ENCODE measurements around the gene PRDM16.

Gene PRDM16

DNA sequence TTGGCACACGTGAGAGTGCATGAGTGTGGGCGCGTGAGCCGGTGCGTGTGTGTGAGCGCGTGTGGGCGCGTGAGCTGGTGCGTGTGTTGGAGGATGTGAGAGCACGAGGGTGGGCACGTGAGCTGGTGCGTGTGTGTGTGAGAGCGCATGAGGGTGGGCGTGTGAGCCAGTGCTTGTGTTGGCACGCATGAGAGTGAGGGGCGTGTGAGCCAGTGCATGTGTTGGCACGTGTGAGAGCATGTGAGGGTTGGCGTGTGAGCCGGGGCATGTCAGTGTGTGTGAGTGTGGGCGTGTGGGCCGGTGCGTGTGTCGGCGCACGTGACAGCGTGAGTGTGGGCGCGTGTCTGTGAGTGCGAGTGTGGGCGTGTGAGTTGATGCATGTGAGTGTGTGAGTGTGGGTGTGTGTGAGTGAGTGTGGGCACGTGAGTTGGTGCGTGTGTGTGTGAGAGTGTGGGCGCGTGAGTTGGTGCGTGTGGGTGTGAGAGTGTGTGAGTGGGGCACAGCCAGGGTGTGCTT is 339.8 kb downstream of the PRDM16 start:
- Histone ChIP-seq H3K36me3 (ENCODE audit: insufficient read depth, low read length) (no peaks in the 10 kb centered on the region), H3K27me3 (ENCODE audit: insufficient read depth, low read length) (peaks cover 37% of the 10 kb centered on the region), H3K4me1 (ENCODE audit: insufficient read depth, low read length) (no peaks in the 10 kb centered on the region), H2AFZ (ENCODE audit: low read depth, low read length) (no peak overlapping the region), H3K4me3 (ENCODE audit: low read length) (no peak overlapping the region), H3K9me3 (ENCODE audit: low read length) (no peaks in the 10 kb centered on the region)

GRCh38 chr1:3409366-3410141 is 340.6 kb downstream of the PRDM16 start:
- Histone ChIP-seq H3K4me3 (ENCODE audit: low read length) (no peak overlapping the region), H3K36me3 (ENCODE audit: insufficient read depth, low read length) (no peaks in the 10 kb centered on the region), H2AFZ (ENCODE audit: low read depth, low read length) (no peak overlapping the region), H3K4me1 (ENCODE audit: insufficient read depth, low read length) (no peaks in the 10 kb centered on the region), H3K27me3 (ENCODE audit: insufficient read depth, low read length) (peaks cover 30% of the 10 kb centered on the region), H3K9me3 (ENCODE audit: low read length) (no peaks in the 10 kb centered on the region)

DNA sequence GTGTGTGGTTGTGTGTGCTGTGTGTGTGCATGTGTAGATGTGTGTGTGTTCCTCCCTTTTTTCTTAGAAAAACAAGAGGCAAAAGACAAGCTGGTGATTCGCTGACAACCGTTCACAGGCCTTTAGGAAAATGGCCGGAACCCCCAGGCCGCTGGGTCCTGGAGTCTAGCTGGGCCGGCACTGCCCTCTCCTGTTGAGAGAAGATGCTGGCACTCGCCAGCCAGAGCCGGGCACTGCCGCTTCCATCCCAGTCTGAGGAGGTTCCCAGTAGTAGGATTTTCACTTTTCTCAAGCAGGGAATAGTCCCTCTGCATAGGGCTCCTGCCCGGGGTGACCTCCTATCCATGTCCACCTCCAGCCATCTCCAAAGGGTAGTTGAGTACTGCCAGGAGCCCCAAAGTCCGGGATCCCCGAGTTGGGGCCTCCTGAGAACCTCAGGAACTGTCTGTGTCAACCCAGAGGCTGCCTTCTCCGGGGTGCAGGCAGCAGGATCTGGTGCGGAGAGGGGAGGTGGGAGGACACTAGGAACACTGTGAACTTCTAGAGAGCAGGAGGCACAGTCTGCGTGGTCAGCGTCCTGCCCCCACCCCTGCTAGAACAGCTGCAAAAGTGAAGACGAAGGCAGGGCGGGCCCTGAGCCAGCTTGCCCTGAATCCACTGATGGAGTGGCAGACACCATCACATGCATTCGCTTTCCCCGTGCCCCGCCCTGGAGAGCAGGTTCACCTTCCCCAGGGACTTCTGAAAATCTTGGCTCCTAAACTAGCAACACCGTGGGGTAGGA is 341.3 kb downstream of the PRDM16 start:
- Histone ChIP-seq H3K27me3 (ENCODE audit: insufficient read depth, low read length) (peaks cover 26% of the 10 kb centered on the region), H2AFZ (ENCODE audit: low read depth, low read length) (no peak overlapping the region), H3K4me1 (ENCODE audit: insufficient read depth, low read length) (no peaks in the 10 kb centered on the region)

GRCh38 chr1:3411806-3412205 is 342.8 kb downstream of the PRDM16 start:
- peaks cover 18% of the 10 kb centered on the region for H3K27me3 ChIP-seq (ENCODE audit: insufficient read depth, low read length)
- H3K9me3 ChIP-seq (ENCODE audit: low read length): peaks cover 3% of the 10 kb centered on the region
- H3K36me3 ChIP-seq (ENCODE audit: insufficient read depth, low read length): no peaks in the 10 kb centered on the region
- H3K4me3 ChIP-seq (ENCODE audit: low read length): no peak overlapping the region
- no peak overlapping the region for H2AFZ ChIP-seq (ENCODE audit: low read depth, low read length)
- no peaks in the 10 kb centered on the region for H3K4me1 ChIP-seq (ENCODE audit: insufficient read depth, low read length)

More for the DNA sequence above, 341.3 kb downstream of the PRDM16 start:
- Histone ChIP-seq H3K4me3 (ENCODE audit: low read length) (no peak overlapping the region), H3K36me3 (ENCODE audit: insufficient read depth, low read length) (no peaks in the 10 kb centered on the region), H3K9me3 (ENCODE audit: low read length) (no peaks in the 10 kb centered on the region)

- H3K4me1 ChIP-seq (ENCODE audit: insufficient read depth, low read length): no peaks in the 10 kb centered on the region
- H3K4me3 ChIP-seq (ENCODE audit: low read length): no peak overlapping the region
- H3K9me3 ChIP-seq (ENCODE audit: low read length): peaks cover 5% of the 10 kb centered on the region
- peaks cover 18% of the 10 kb centered on the region for H3K27me3 ChIP-seq (ENCODE audit: insufficient read depth, low read length)
- H3K36me3 ChIP-seq (ENCODE audit: insufficient read depth, low read length): no peaks in the 10 kb centered on the region
- no peak overlapping the region for H2AFZ ChIP-seq (ENCODE audit: low read depth, low read length)
Observed at GRCh38 chr1:3412376-3412775, 343.4 kb downstream of the PRDM16 start.

DNA sequence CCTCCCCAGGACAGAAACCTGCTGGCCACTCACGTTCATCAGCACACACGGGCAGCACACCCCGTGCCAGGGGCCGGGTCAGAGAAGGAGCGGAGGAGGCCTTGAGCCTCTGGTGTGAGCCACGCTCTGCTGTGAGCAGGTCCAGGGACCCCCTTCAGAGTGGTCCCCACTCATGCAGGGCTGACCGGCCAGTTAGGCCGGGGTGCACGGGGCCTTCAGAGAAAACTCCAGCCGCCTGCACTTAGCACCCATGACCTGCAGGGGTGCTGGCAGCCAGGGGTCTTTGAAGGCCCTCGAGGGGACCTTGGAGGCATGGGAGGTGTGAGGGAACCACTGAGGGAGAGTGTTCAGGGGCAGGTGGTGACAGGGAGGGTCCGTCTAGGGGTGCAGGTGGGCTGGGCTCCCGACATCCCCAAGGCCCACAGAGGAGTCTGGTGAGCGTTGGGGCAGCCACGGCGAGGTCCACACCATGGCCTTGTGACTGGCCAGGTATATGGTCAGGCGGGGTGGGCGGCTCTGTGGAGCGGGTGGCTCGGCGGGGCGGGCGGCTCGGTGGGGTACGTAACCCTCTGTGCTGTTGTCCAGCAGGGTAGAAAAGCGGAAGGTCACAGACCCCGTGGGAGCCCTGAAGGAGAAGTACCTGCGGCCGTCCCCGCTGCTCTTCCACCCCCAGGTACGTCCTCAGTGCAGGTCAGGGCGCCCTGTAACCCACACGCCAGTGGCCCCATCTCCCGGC is 345.1 kb downstream of the PRDM16 start:
- H2AFZ ChIP-seq (ENCODE audit: low read depth, low read length): no peak overlapping the region
- H3K36me3 ChIP-seq (ENCODE audit: insufficient read depth, low read length): no peaks in the 10 kb centered on the region
- H3K27me3 ChIP-seq (ENCODE audit: insufficient read depth, low read length): peaks cover 15% of the 10 kb centered on the region
- H3K9me3 ChIP-seq (ENCODE audit: low read length): peaks cover 7% of the 10 kb centered on the region
- H3K4me1 ChIP-seq (ENCODE audit: insufficient read depth, low read length): no peaks in the 10 kb centered on the region
- H3K4me3 ChIP-seq (ENCODE audit: low read length): no peak overlapping the region

GRCh38 chr1:3415260-3416090 is 346.5 kb downstream of the PRDM16 start:
- H3K9me3 ChIP-seq (ENCODE audit: low read length): peaks cover 7% of the 10 kb centered on the region
- no peak overlapping the region for H3K4me3 ChIP-seq (ENCODE audit: low read length)
- peaks cover 15% of the 10 kb centered on the region for H3K27me3 ChIP-seq (ENCODE audit: insufficient read depth, low read length)
- H2AFZ ChIP-seq (ENCODE audit: low read depth, low read length): no peak overlapping the region
- no peaks in the 10 kb centered on the region for H3K4me1 ChIP-seq (ENCODE audit: insufficient read depth, low read length)
- no peaks in the 10 kb centered on the region for H3K36me3 ChIP-seq (ENCODE audit: insufficient read depth, low read length)

DNA sequence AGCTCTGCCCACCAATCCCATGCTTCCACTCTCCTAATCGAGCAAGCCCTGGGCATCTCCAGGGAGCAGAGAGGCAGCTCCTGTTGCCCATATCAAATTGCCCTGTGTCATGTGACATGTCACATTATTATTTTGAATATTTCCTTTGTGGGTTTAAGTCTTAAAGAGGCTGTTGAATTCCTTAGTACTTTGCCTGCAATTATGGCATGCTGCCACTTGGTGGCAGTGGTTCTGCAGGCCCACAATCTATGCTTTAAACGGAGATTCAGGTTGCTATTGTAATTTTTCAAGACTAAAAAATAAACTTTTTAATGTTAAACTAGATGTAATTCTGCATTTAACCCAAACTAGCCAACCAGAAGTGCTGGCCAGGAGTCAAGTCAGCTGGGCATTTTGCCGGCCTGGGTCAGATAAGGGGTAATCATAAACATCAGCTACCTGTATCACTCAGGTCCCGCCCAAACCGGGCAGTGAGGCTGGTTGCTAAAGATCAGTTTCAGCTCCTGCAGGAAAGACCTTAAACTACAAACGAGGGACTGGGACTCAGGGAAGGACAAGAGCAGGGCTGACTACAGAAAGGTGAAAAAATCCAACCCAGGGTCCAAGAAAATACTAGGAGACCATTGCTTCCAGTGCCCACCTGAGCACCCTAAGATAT is 348.2 kb downstream of the PRDM16 start:
- H3K4me1 ChIP-seq (ENCODE audit: insufficient read depth, low read length): no peaks in the 10 kb centered on the region
- H2AFZ ChIP-seq (ENCODE audit: low read depth, low read length): no peak overlapping the region
- no peaks in the 10 kb centered on the region for H3K36me3 ChIP-seq (ENCODE audit: insufficient read depth, low read length)
- H3K27me3 ChIP-seq (ENCODE audit: insufficient read depth, low read length): peaks cover 14% of the 10 kb centered on the region
- H3K9me3 ChIP-seq (ENCODE audit: low read length): peaks cover 7% of the 10 kb centered on the region
- no peak overlapping the region for H3K4me3 ChIP-seq (ENCODE audit: low read length)

DNA sequence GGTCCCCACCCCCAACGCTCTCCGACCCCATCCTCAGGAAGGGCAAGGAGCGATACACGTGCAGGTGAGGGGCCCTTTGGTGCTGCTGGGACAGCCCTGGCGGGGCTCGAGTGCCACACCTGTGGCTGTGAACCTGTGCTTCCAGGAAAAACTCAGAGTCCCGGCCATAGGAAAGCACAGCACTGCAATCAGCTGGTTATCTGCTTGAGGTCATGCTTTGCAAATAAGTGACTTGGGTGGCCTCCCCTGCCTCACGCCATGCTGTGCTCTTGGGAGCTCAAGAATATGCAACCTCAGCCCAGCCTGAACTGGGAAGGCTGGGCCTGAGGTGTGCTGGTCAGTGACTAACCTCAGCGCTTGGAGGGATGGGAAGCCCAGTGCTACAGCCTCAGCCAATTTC is 348.9 kb downstream of the PRDM16 start:
- no peaks in the 10 kb centered on the region for H3K4me1 ChIP-seq (ENCODE audit: insufficient read depth, low read length)
- no peak overlapping the region for H2AFZ ChIP-seq (ENCODE audit: low read depth, low read length)
- peaks cover 7% of the 10 kb centered on the region for H3K9me3 ChIP-seq (ENCODE audit: low read length)
- H3K27me3 ChIP-seq (ENCODE audit: insufficient read depth, low read length): peaks cover 21% of the 10 kb centered on the region
- no peak overlapping the region for H3K4me3 ChIP-seq (ENCODE audit: low read length)
- H3K36me3 ChIP-seq (ENCODE audit: insufficient read depth, low read length): no peaks in the 10 kb centered on the region

DNA sequence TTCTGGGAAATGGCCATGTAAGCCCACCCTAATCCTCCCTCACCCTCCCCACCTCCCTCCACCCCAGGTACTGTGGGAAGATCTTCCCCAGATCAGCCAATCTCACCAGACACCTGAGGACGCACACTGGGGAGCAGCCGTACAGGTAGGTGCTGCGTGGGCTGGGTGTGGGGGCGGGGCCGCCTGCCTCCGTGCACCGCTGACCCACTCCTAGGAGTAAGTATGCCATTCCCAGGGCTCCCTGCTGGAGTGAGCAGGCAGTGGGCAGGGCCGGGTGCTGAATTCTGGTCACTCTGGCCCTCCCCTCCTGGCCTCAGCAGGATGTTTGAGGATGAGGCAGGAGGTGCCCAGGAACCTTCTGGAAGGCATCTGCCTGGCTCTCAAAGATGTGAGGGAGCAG is 349.6 kb downstream of the PRDM16 start:
- H3K36me3 ChIP-seq (ENCODE audit: insufficient read depth, low read length): no peaks in the 10 kb centered on the region
- peaks cover 28% of the 10 kb centered on the region for H3K27me3 ChIP-seq (ENCODE audit: insufficient read depth, low read length)
- H3K9me3 ChIP-seq (ENCODE audit: low read length): peaks cover 7% of the 10 kb centered on the region
- H3K4me1 ChIP-seq (ENCODE audit: insufficient read depth, low read length): no peaks in the 10 kb centered on the region
- H2AFZ ChIP-seq (ENCODE audit: low read depth, low read length): no peak overlapping the region
- H3K4me3 ChIP-seq (ENCODE audit: low read length): no peak overlapping the region

DNA sequence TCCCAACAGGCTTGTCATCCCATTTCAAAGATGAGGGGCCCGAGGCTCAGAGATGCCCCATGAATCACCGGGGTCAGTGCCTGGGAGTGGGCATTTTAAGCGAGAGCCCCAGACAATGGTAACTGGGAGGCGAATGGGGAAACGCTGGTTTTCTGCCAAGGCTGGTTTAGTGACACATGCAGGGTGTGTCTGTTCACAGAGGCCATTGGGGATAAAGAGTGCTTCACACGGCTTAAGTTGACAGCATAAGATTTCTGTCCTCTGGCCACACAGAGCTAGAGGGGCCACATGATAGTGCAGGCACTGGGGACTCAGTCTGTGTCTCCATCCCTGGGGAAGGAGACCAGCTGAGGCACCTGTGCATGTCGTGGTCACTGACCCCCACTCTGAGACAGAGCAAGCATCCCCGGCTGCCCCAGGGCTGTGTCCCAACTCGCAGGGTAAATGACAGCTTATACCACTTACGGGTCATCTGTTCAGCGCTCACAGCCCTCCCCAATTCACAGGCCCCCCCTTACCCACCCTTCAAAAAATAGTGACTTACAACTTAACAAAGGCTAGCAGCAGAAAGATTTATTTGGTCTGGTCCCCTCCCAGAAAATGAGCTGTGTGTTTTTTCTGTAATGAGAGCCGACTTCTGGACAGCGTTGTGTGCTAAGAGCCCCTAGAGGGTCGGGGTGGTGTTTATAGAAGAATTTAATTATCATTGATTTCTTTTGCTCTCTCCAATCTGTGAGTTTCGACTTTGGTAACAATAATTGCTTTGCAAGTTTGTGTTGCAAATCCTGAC is 350.6 kb downstream of the PRDM16 start:
- Histone ChIP-seq H3K4me1 (ENCODE audit: insufficient read depth, low read length) (no peaks in the 10 kb centered on the region), H3K27me3 (ENCODE audit: insufficient read depth, low read length) (peaks cover 35% of the 10 kb centered on the region), H3K36me3 (ENCODE audit: insufficient read depth, low read length) (no peaks in the 10 kb centered on the region), H3K9me3 (ENCODE audit: low read length) (peaks cover 7% of the 10 kb centered on the region), H2AFZ (ENCODE audit: low read depth, low read length) (no peak overlapping the region), H3K4me3 (ENCODE audit: low read length) (no peak overlapping the region)
